MCF 10A (cell line): ENCODE results near the gene DIP2C. TPM values are rescaled to one million over a fixed set of nuclear protein-coding genes. Genes with fewer than 3 reads are reported as not detected.

Source experiments
- BruUV-seq: library from RNA; stranded (reverse); fragments of 400-500 nt; replicated peaks from 2 replicates; lab custom pipeline; 2021; lab: Mats Ljungman, UMichigan
- CTCF ChIA-PET: fragments of 300-600 bp; sonication (Branson Sonifier 250); formaldehyde crosslinking; extraction: SDS; loops from one replicate; lab custom pipeline; 2021; ENCODE audit warnings: antibody characterized with exemption, inconsistent platforms; lab: Yijun Ruan, JAX
- POLR2A ChIA-PET: fragments of 300-600, 350-650 bp; sonication (Branson Sonifier 250); formaldehyde crosslinking; extraction: SDS; loops from one replicate; lab custom pipeline; 2020; ENCODE audit warnings: antibody characterized with exemption, inconsistent platforms; lab: Yijun Ruan, JAX
- DNase-seq: peaks from one replicate; pipeline ENCODE4 v3.0.0-alpha.2; 2018; ENCODE audit not compliant: unreplicated experiment
- H3K27ac Mint-ChIP-seq: one replicate; pipeline ENCODE4 v1.8.0; 2022; ENCODE audit warnings: mild to moderate bottlenecking, low read depth, mixed read lengths; ENCODE audit not compliant: unreplicated experiment
- H3K27me3 Mint-ChIP-seq: one replicate; pipeline ENCODE4 v1.8.0; 2022; ENCODE audit warnings: mixed read lengths; ENCODE audit not compliant: insufficient read depth, unreplicated experiment
- H3K36me3 Mint-ChIP-seq: one replicate; pipeline ENCODE4 v1.8.0; 2022; ENCODE audit warnings: mild to moderate bottlenecking, moderate library complexity, mixed read lengths; ENCODE audit not compliant: insufficient read depth, unreplicated experiment
- H3K4me1 Mint-ChIP-seq: one replicate; pipeline ENCODE4 v1.8.0; 2022; ENCODE audit warnings: mixed read lengths; ENCODE audit not compliant: insufficient read depth, unreplicated experiment
- H3K4me3 Mint-ChIP-seq: one replicate; pipeline ENCODE4 v1.8.0; 2022; ENCODE audit warnings: mild to moderate bottlenecking, moderate library complexity, mixed read lengths; ENCODE audit not compliant: unreplicated experiment
- H3K9me3 Mint-ChIP-seq: one replicate; pipeline ENCODE4 v1.8.0; 2022; ENCODE audit warnings: mixed read lengths; ENCODE audit not compliant: unreplicated experiment
- intact Hi-C: fragments of 100-400 bp; cut with micrococcal nuclease; formaldehyde crosslinking; loops from 2 replicates; pipeline ENCODE4 v1.14.1; 2022
- total RNA-seq: library from RNA; stranded (reverse); gene quantifications from 2 replicates; pipeline ENCODE4 v1.2.3, GENCODE V29; 2022
- TF ChIP-seq, protein P1 (sequence below): fragments of 200-600 bp; IDR thresholded peaks from one replicate; pipeline ENCODE4 v1.8.0; 2022; ENCODE audit warnings: antibody characterized with exemption, mild to moderate bottlenecking; ENCODE audit not compliant: unreplicated experiment

The DIP2C gene
- total RNA-seq, 1 experiment from 2014 or later = 0.37 TPM

DNA sequence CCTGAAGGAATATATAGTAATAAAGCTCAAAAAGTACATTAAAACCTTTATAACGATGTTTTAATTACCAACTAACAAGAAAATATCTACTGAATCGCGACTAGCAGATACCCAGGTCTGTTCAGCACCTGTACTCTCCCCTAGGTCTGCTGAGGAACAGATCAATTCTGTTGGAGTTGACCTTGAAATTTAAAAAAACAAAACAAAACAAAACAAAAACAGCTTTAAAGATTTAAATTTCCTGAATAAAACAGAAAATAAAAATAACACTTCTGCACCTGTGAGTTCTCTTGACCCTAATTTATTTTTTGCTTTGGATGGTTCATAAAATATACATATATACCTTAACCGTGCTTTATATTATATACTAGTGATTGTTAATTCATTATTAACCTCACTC is 24.6 kb downstream of the DIP2C start:
- TF ChIP-seq, protein P1, sequence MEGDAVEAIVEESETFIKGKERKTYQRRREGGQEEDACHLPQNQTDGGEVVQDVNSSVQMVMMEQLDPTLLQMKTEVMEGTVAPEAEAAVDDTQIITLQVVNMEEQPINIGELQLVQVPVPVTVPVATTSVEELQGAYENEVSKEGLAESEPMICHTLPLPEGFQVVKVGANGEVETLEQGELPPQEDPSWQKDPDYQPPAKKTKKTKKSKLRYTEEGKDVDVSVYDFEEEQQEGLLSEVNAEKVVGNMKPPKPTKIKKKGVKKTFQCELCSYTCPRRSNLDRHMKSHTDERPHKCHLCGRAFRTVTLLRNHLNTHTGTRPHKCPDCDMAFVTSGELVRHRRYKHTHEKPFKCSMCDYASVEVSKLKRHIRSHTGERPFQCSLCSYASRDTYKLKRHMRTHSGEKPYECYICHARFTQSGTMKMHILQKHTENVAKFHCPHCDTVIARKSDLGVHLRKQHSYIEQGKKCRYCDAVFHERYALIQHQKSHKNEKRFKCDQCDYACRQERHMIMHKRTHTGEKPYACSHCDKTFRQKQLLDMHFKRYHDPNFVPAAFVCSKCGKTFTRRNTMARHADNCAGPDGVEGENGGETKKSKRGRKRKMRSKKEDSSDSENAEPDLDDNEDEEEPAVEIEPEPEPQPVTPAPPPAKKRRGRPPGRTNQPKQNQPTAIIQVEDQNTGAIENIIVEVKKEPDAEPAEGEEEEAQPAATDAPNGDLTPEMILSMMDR = no peak
- no peak for DNase-seq
- Mint-ChIP-seq H3K4me3 (no peak overlapping the region), H3K4me1 (no peaks in the 10 kb centered on the region), H3K27me3 (no peaks in the 10 kb centered on the region), H3K36me3 (no peaks in the 10 kb centered on the region), H3K9me3 (no peaks in the 10 kb centered on the region), H3K27ac (no peak overlapping the region)
- BruUV-seq = no TSS peak
- POLR2A ChIA-PET = interaction anchor here (0.6 kb wide), 1 partner anchor 22 kb away, joined by 3 read pairs; no protein-coding TSS in a partner anchor
- CTCF ChIA-PET = no interaction called here
- intact Hi-C loops = no loop called here

- no peaks in the 10 kb centered on the region for H3K27me3 Mint-ChIP-seq
- TF ChIP-seq, protein P1 = no peak
- H3K4me3 Mint-ChIP-seq = no peak overlapping the region
- no peak overlapping the region for H3K27ac Mint-ChIP-seq
- POLR2A ChIA-PET = interaction anchor here (0.6 kb wide), 1 partner anchor 21 kb away, joined by 3 read pairs; no protein-coding TSS in a partner anchor
- H3K36me3 Mint-ChIP-seq = no peaks in the 10 kb centered on the region
- no peak for DNase-seq
- intact Hi-C loops = no loop called here
- no TSS peak for BruUV-seq
- H3K4me1 Mint-ChIP-seq = no peaks in the 10 kb centered on the region
- CTCF ChIA-PET = no interaction called here
- no peaks in the 10 kb centered on the region for H3K9me3 Mint-ChIP-seq
Measured at GRCh38 chr10:664301-664700, 25.2 kb downstream of the DIP2C start.

DNA sequence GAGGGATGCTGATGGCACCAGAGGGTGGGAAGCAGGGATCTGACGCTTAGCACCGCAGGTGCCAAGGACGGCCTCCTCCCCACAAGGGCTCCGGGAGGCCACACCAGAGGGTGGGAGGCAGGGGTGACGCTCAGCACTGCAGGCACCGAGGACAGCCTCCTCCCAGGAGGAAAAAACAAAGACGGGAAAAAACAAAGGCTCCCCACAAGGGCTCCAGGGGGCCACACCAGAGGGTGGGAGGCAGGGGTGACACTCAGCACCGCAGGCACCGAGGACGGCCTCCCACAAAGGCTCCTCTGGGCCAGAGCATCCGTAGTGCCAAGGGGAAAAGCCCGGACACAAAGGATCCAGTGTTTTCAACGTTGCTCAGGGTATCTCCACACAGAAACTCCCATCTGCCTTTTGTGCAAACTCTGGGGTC is 25.6 kb downstream of the DIP2C start:
- H3K27me3 Mint-ChIP-seq = no peaks in the 10 kb centered on the region
- intact Hi-C loops = no loop called here

GRCh38 chr10:663466-663751 is 26.1 kb downstream of the DIP2C start:
- H3K9me3 Mint-ChIP-seq = no peaks in the 10 kb centered on the region
- intact Hi-C loops = no loop called here
- ChIA-PET POLR2A (no interaction called here), CTCF (interaction anchor here (0.5 kb wide), 1 partner anchor 581 kb away, joined by 4 read pairs; no protein-coding TSS in a partner anchor)
- H3K27me3 Mint-ChIP-seq = no peaks in the 10 kb centered on the region
- no peaks in the 10 kb centered on the region for H3K36me3 Mint-ChIP-seq
- no TSS peak for BruUV-seq
- TF ChIP-seq, protein P1 = no peak
- H3K4me1 Mint-ChIP-seq = no peaks in the 10 kb centered on the region
- no peak for DNase-seq
- H3K27ac Mint-ChIP-seq = no peak overlapping the region
- H3K4me3 Mint-ChIP-seq = no peak overlapping the region

More for the DNA sequence above, 25.6 kb downstream of the DIP2C start:
- Mint-ChIP-seq H3K27ac (no peak overlapping the region), H3K4me3 (no peak overlapping the region), H3K36me3 (no peaks in the 10 kb centered on the region), H3K4me1 (no peaks in the 10 kb centered on the region), H3K9me3 (no peaks in the 10 kb centered on the region)
- no peak for DNase-seq
- ChIA-PET POLR2A (no interaction called here), CTCF (interaction anchor here (0.5 kb wide), 1 partner anchor 580 kb away, joined by 4 read pairs; no protein-coding TSS in a partner anchor)
- BruUV-seq = no TSS peak
- TF ChIP-seq, protein P1 = no peak
